ENCODE results near the gene NLRP10. TPM values are rescaled to one million over a fixed set of nuclear protein-coding genes. Genes with fewer than 3 reads are reported as not detected.

NLRP10 gene
- total and polyA plus RNA-seq, 2 of the 13 experiments (the other 11 are each of a cell fraction or from before 2014, with no cell fraction given) = not detected

- Histone ChIP-seq H3K79me2 (ENCODE audit: insufficient read depth, low read length) (no peaks in the 10 kb centered on the region), H3K4me2 (ENCODE audit: low read depth, low read length) (no peak overlapping the region), H3K27ac (ENCODE audit: extremely low read length, insufficient read depth, low read length) (no peak overlapping the region), H3K4me3 (replicated peaks in 1 of 3; ENCODE audit: insufficient read depth in 1 of 3, low read depth in 2 of 3, low read length in 3 of 3) (no peak overlapping the region), H3K36me3 (replicated peaks in 1 of 2; ENCODE audit: control insufficient read depth in 1 of 2, insufficient read depth in 2 of 2, low read length in 2 of 2) (no peaks in the 10 kb centered on the region), H3K9ac (ENCODE audit: insufficient read depth, low read depth, low read length) (no peak overlapping the region), H3K27me3 (ENCODE audit: control insufficient read depth in 1 of 2, insufficient read depth in 2 of 2, low read length in 2 of 2) (peaks cover 0 to 4% of the 10 kb centered on the region in 2 experiments; a peak in 1 of 5 replicates), H3K9me3 (ENCODE audit: low read length) (no peaks in the 10 kb centered on the region), H2AFZ (ENCODE audit: low read length) (no peak overlapping the region), H4K20me1 (ENCODE audit: insufficient read depth, low read length) (no peaks in the 10 kb centered on the region), H3K4me1 (ENCODE audit: insufficient read depth, low read length) (no peaks in the 10 kb centered on the region)
- POLR2A ChIA-PET = no interaction called here
- intact Hi-C loops (cut with micrococcal nuclease; ENCODE audit: unreplicated experiment) (no loop called here), in situ Hi-C loops (cut with HindIII; ENCODE audit: extremely low pct_ligation_motif_present, low pct_unique_long_range_greater_than_20kb) (no loop called here)
- TF ChIP-seq CREBL2 (CRISPR knock-in tag; IDR thresholded peaks at IDR 0.05; ENCODE audit: borderline replicate concordance) = no peak
- no peak for TF ChIP-seq ZBTB46 (CRISPR knock-in tag; IDR thresholded peaks at IDR 0.05; ENCODE audit: borderline replicate concordance)
- TF ChIP-seq ETV5 (CRISPR knock-in tag; IDR thresholded peaks at IDR 0.05; ENCODE audit: borderline replicate concordance) = no peak
- TF ChIP-seq FUBP1 (CRISPR knock-in tag; IDR thresholded peaks at IDR 0.05; ENCODE audit: borderline replicate concordance) = no peak
- TF ChIP-seq STAG1 (CRISPR knock-in tag; IDR thresholded peaks at IDR 0.05) = no peak
- no peak for TF ChIP-seq GFI1 (CRISPR knock-in tag; IDR thresholded peaks at IDR 0.05; ENCODE audit: borderline replicate concordance)
- no peak for TF ChIP-seq ZFP41 (CRISPR knock-in tag; IDR thresholded peaks at IDR 0.05; ENCODE audit: borderline replicate concordance)
- no peak for TF ChIP-seq E2F5 (CRISPR knock-in tag; conservative IDR thresholded peaks at IDR 0.05)
- no peak for TF ChIP-seq CENPX (CRISPR knock-in tag; IDR thresholded peaks at IDR 0.05)
- TF ChIP-seq KAT2B (IDR thresholded peaks at IDR 0.05; ENCODE audit: borderline replicate concordance, low read depth, low read length) = no peak
- no peak for TF ChIP-seq ZNF569 (CRISPR knock-in tag; IDR thresholded peaks at IDR 0.05; ENCODE audit: borderline replicate concordance)
- no peak for TF ChIP-seq HNRNPL (IDR thresholded peaks at IDR 0.05; ENCODE audit: low read depth, low read length)
- no peak for TF ChIP-seq SMAD9 (CRISPR knock-in tag; IDR thresholded peaks at IDR 0.05)
- no peak for TF ChIP-seq MEF2D (CRISPR knock-in tag; IDR thresholded peaks at IDR 0.05)
- no peak for TF ChIP-seq ZNF543 (CRISPR knock-in tag; IDR thresholded peaks at IDR 0.05)
- TF ChIP-seq ATF6 (CRISPR knock-in tag; conservative IDR thresholded peaks at IDR 0.05) = no peak
- no peak for TF ChIP-seq IKZF4 (CRISPR knock-in tag; IDR thresholded peaks at IDR 0.05; ENCODE audit: borderline replicate concordance, low read depth, not compliant biosample characterization)
- no peak for TF ChIP-seq NR2F1 (CRISPR knock-in tag; IDR thresholded peaks at IDR 0.05)
- FAIRE-seq (no peak), DNase-seq (ENCODE audit: low spot score) (no peak), ATAC-seq (no peak)
- CTCF ChIA-PET (ENCODE audit: low intra/inter-chr PET ratio, low total read pairs) = no interaction called here
- WGBS (ENCODE audit: low lambda C conversion rate) = 0% methylated on average over 1 of the region's 1 CpG
- BruUV-seq (replicated peaks) = no TSS peak
Measured at GRCh38 chr11:7967097-7967496, 1.9 kb upstream of the NLRP10 start.
